GM19455 (cell line): ENCODE results near the gene C1orf94.

Experiments
- ATAC-seq: cut with Tn5 transposase; IDR thresholded peaks from one replicate; pipeline ENCODE4 v1.9.1; 2021; ENCODE audit not compliant: unreplicated experiment

The C1orf94 gene, protein sequence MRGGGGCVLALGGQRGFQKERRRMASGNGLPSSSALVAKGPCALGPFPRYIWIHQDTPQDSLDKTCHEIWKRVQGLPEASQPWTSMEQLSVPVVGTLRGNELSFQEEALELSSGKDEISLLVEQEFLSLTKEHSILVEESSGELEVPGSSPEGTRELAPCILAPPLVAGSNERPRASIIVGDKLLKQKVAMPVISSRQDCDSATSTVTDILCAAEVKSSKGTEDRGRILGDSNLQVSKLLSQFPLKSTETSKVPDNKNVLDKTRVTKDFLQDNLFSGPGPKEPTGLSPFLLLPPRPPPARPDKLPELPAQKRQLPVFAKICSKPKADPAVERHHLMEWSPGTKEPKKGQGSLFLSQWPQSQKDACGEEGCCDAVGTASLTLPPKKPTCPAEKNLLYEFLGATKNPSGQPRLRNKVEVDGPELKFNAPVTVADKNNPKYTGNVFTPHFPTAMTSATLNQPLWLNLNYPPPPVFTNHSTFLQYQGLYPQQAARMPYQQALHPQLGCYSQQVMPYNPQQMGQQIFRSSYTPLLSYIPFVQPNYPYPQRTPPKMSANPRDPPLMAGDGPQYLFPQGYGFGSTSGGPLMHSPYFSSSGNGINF

GRCh38 chr1:34176830-34177603 lies at the start of gene C1orf94:
TSS of gene C1orf94 (plus strand) at chr1:34176907. CDS start at chr1:34177790, 883 bp downstream.
- ATAC-seq, result no peak

GRCh38 chr1:34127006-34128000 lies 49.4 kb upstream of the C1orf94 start:
- ATAC-seq, result no peak

GRCh38 chr1:34128186-34128889 lies 48.4 kb upstream of the C1orf94 start:
- no peak for ATAC-seq

GRCh38 chr1:34129630-34130029 lies 47.1 kb upstream of the C1orf94 start:
- ATAC-seq, result no peak

- no peak for ATAC-seq
Measured at GRCh38 chr1:34130306-34130705, 46.4 kb upstream of the C1orf94 start.

DNA sequence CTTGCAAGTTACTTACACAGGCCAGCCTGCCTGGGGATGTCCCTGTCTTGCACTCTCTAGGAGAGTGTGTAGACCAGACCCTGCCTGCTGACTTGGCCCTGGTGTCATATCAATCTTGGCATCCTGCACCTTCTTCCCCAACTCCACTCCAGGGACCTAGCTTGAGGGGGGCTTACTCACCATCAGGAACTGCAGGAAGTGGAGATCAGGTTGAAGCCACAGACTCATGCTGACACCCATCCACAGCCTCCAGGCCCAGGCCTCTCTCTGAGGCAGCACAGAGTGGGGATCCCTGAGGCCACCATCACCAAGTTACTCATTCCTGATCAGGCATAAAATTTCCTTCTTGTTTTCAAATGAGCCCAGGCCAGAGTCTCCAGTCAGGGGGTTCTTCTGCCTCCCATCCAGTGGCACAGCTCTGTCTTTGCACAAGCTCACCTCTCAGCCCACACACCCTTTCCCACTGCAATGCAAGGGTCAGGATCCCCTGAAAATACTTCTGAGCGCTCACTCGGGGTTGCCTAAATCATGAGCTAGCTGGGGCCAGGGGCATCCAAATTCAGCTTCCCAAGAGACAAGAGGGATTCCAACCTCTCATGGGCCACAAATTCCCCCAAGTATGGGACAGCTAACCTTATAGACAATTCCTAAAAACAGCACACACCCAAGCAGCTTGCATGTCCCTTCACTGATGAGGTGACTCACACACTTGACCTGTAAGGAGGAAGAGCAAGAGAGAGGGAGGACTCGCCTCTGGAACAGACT lies 45.1 kb upstream of the C1orf94 start:
- ATAC-seq, result no peak

DNA sequence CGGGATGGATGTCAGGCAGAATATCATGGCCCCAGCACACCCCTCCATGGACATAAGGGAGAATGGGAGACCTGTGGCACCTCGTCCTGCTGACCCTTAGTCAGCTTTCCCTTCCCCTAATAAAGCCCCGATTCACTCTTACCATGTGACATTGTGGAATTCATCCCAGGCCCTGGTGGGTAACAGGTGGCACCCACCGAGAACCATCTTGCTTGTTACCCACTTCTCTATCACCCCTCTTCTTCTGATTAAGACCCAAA lies 44.6 kb upstream of the C1orf94 start:
- ATAC-seq, result no peak

DNA sequence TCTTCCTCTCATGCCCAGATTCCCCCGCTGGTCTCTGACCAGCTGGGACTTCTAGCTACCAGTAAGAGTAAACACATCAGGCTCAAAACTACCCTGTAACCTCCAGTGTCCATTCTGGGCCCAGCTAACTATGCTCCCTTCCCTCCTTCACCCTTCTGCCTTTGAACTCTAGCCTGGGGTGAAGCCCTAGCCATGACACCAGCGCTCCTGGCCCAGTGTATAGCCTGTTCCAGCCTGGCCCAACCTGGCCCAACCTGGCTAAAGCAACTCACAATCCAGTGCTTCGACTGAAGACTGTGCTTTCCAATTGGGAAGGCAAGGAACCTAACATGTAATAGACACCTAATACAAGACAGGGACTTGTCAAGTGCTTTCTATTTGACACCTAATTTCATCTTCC lies 39.3 kb upstream of the C1orf94 start:
- no peak for ATAC-seq

DNA sequence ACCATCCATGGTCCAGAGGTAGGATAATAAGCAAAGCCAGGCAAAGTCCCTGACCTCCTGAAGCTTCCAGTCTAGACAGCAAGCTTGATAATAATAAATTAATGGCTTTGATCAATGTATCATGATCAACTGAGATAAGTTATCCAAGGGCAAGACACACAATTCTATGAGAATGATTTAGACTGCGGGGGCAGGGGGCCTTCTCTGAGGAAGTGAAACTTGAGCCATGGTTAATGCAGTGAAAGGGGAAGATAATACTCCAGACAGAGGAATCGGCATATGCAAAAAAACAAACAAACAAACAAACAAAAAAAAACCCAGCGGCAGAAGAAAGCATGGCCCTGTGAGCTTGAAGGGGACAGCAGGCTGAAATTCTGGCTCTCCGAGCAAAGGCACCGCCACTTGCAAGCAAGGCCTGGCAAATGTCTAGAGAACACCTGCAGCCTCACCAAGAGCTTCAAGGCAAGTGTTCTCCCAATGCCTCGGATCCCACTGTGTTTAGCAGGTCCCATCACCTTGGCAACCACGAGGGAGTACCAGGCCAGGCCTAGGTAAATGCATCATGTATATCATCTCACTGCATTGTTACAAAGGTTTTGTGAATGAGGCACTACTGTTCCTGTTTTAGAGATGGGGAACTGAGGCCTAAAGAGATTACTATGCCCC lies 36.6 kb upstream of the C1orf94 start:
- ATAC-seq, result no peak

DNA sequence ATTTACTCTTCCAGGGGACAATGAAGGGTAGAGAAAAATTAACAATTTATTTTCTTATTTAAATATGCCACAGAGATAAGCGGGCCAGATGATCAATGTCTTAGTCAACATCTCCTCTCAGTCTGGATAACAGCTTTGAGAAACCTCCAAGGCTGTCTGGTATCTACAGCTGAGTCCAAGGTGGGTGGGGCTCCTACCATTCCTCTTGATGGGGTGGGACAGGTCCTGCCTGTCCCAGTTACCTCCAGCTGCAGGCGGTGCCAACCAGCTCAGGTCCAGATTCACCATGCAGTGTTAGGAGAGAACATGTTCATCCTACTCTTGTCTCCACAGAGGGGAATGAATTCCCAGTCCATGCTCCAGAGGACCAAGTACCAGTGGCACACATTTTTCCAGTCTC lies 32.7 kb upstream of the C1orf94 start:
- no peak for ATAC-seq

DNA sequence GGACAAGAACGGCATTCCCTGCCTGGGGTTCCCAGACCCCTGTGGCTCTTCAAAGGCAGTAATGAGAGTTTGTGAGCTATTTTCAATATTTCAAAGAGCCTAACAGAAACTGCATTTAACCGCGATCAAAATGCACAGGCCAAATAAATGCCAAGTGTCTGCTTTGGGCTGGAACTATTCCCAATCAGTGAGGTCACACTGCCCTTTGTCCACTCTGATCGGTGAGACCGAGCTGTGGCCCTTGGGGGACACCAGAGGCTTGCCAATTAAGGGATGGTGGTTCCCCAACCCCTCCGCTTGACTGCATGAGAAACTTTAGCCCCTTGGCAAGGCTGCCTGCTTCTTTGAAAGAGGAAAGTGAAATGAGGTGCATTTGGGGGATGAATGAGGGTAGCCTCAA lies 31.9 kb upstream of the C1orf94 start:
- ATAC-seq, result no peak

- ATAC-seq, result no peak
Measured at GRCh38 chr1:34147301-34147700, 29.4 kb upstream of the C1orf94 start.

GRCh38 chr1:34149501-34149900 lies 27.2 kb upstream of the C1orf94 start:
- ATAC-seq, result no peak

GRCh38 chr1:34153246-34153645 lies 23.5 kb upstream of the C1orf94 start:
- ATAC-seq, result no peak

DNA sequence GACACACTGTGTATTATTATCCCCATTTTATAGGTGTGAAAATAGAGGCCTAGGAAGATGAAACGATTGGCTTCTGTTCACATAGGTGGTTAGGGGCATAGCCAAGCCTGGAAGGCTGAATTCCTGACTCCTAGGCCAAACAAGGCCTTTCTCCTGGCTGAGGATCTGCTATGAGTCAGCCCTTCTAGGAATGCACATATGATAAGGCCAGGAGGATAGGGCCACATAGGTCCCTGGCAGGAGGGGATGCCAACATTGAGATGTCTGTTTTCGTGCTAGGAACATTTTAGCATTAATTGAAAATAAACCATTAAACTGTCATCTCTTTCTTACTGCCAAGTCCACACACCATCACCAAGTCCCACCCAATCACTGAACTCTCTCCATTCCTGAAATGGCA lies 20.8 kb upstream of the C1orf94 start:
- no peak for ATAC-seq

- no peak for ATAC-seq
Measured at GRCh38 chr1:34156739-34157138, 20.0 kb upstream of the C1orf94 start.

GRCh38 chr1:34162852-34163766 lies 13.6 kb upstream of the C1orf94 start:
- peak; percentile 55 for ATAC-seq
